HepG2 (cell line): ENCODE measurements around the gene HBG1.

Experiments
- ATF2 ChIP-seq: sonication (generic); formaldehyde crosslinking; IDR thresholded peaks from 2 replicates; pipeline ENCODE4 v1.4.0; 2020; ENCODE audit warnings: missing genetic modification reagents
- CAMTA2 ChIP-seq: sonication (generic); formaldehyde crosslinking; IDR thresholded peaks from 2 replicates; pipeline ENCODE4 v1.4.0; 2020; ENCODE audit warnings: mild to moderate bottlenecking, missing genetic modification reagents, borderline replicate concordance
- CTCF ChIP-seq: sonication (generic); formaldehyde crosslinking; IDR thresholded peaks from 2 replicates; pipeline ENCODE4 v1.5.0; 2020; ENCODE audit warnings: mild to moderate bottlenecking, missing genetic modification reagents, moderate library complexity
- EZH2 ChIP-seq: conservative IDR thresholded peaks from 2 replicates; pipeline ENCODE4 v1.6.1; 2012; ENCODE audit warnings: mild to moderate bottlenecking, low read depth, low read length, moderate library complexity
- FOXK1 ChIP-seq: sonication (generic); formaldehyde crosslinking; IDR thresholded peaks from 2 replicates; pipeline ENCODE4 v1.4.0; 2020; ENCODE audit warnings: low read depth, missing genetic modification reagents, borderline replicate concordance
- RERE ChIP-seq: IDR thresholded peaks from 2 replicates; pipeline ENCODE4 v1.6.1; 2016; ENCODE audit warnings: low read depth, missing genetic modification reagents, missing compliant biosample characterization
- SMC3 ChIP-seq: IDR thresholded peaks from 2 replicates; pipeline ENCODE4 v1.6.1; 2011; ENCODE audit warnings: low read length, improper control_type of control experiment
- YY1 ChIP-seq: IDR thresholded peaks from 2 replicates; pipeline ENCODE4 v1.6.1; 2011; ENCODE audit warnings: low read length, low read depth, moderate library complexity, mild to moderate bottlenecking; ENCODE audit not compliant: insufficient read depth, insufficient replicate concordance
- ZNF331 ChIP-seq: sonication (generic); formaldehyde crosslinking; IDR thresholded peaks from 2 replicates; pipeline ENCODE4 v1.4.0; 2020; ENCODE audit warnings: missing genetic modification reagents
- ZNF841 ChIP-seq: sonication (generic); formaldehyde crosslinking; IDR thresholded peaks from 2 replicates; pipeline ENCODE4 v1.8.1; 2023; ENCODE audit warnings: missing genetic modification reagents, borderline replicate concordance

- TF ChIP-seq CTCF (CRISPR knock-in tag) (no peak), YY1 (no peak), CAMTA2 (no peak), FOXK1 (CRISPR knock-in tag) (no peak), SMC3 (no peak), ZNF331 (CRISPR knock-in tag) (no peak), RERE (CRISPR knock-in tag) (no peak), ZNF841 (CRISPR knock-in tag) (no peak), EZH2 (no peak), ATF2 (no peak)
Observed at GRCh38 chr11:5247472-5248192, 2.0 kb downstream of the HBG1 start.
